LNCaP clone FGC (cell line): ENCODE measurements around the gene SRMS.

Experiments used
- DNase-seq: peaks from one replicate; pipeline ENCODE4 v3.0.0-alpha.2; 2011; ENCODE audit warnings: low read depth
- H3K4me3 ChIP-seq: 2 replicates; pipeline ENCODE4 v1.5.1; 2011; ENCODE audit warnings: mild to moderate bottlenecking, low read depth, low read length, control low read depth
- CTCF ChIP-seq: IDR thresholded peaks from 2 replicates; pipeline ENCODE4 v1.5.1; 2012; ENCODE audit warnings: mild to moderate bottlenecking; ENCODE audit not compliant: control insufficient read depth, insufficient read depth; ENCODE audit errors: extremely low read depth

The SRMS gene

GRCh38 chr20:63567386-63568169 lies 20.0 kb upstream of the SRMS start:
- H3K4me3 ChIP-seq = no peak overlapping the region
- no peak for DNase-seq
- no peak for TF ChIP-seq CTCF

- no peak for TF ChIP-seq CTCF
- no peak overlapping the region for H3K4me3 ChIP-seq
- DNase-seq = no peak
These were observed 19.5 kb upstream of the SRMS start for GRCh38 chr20:63567136-63567385.

GRCh38 chr20:63566395-63567135 lies 19.0 kb upstream of the SRMS start:
- no peak for DNase-seq
- no peak overlapping the region for H3K4me3 ChIP-seq
- no peak for TF ChIP-seq CTCF

GRCh38 chr20:63565699-63566335 lies 18.3 kb upstream of the SRMS start:
- H3K4me3 ChIP-seq = no peak overlapping the region
- no peak for TF ChIP-seq CTCF
- DNase-seq = no peak

- H3K4me3 ChIP-seq = no peak overlapping the region
- DNase-seq = no peak
- TF ChIP-seq CTCF = no peak
These were observed 17.6 kb upstream of the SRMS start for GRCh38 chr20:63565021-63565698.

- DNase-seq = no peak
- no peak overlapping the region for H3K4me3 ChIP-seq
- TF ChIP-seq CTCF = no peak
These were observed 16.7 kb upstream of the SRMS start for GRCh38 chr20:63564036-63564810.
